Fibroblast of skin of scalp (primary cell): Measurements from ENCODE around the gene SMIM14.
"Not testable (repeated sequence)": the region's sequence is repeated elsewhere in the genome, so short reads cannot be mapped to it uniquely, and the experiment has no call there.

Source experiments
- DNase-seq: peaks from one replicate; pipeline ENCODE4 v3.0.0-alpha.2; 2013

The SMIM14 gene

GRCh38 chr4:39642885-39643552 lies 4.4 kb upstream of the SMIM14 start:
- no peak for DNase-seq

GRCh38 chr4:39641451-39641850 lies 2.8 kb upstream of the SMIM14 start:
- DNase-seq = no peak

GRCh38 chr4:39637586-39638353 lies 895 bp downstream of the SMIM14 start:
- peak; percentile 67 for DNase-seq

- no peak for DNase-seq
These were observed 1.5 kb downstream of the SMIM14 start for GRCh38 chr4:39637221-39637585.

GRCh38 chr4:39636531-39637184 lies 2.0 kb downstream of the SMIM14 start:
- DNase-seq = peak; percentile 51

- DNase-seq = no peak
These were observed 3.6 kb downstream of the SMIM14 start for GRCh38 chr4:39635023-39635422.

- DNase-seq = no peak
These were observed 7.0 kb downstream of the SMIM14 start for GRCh38 chr4:39631700-39632079.

- DNase-seq = no peak
These were observed 11.3 kb downstream of the SMIM14 start for GRCh38 chr4:39627413-39627812.

- no peak for DNase-seq
These were observed 11.8 kb downstream of the SMIM14 start for GRCh38 chr4:39626913-39627312.

GRCh38 chr4:39626261-39626660 lies 12.4 kb downstream of the SMIM14 start:
- no peak for DNase-seq

- peak; percentile 92 for DNase-seq
These were observed 17.1 kb downstream of the SMIM14 start for GRCh38 chr4:39621582-39621981.

GRCh38 chr4:39620551-39621313 lies 17.9 kb downstream of the SMIM14 start:
- DNase-seq = peak; percentile 23

- DNase-seq = no peak
These were observed 21.1 kb downstream of the SMIM14 start for GRCh38 chr4:39617534-39617933.

GRCh38 chr4:39616651-39617050 lies 22.0 kb downstream of the SMIM14 start:
- peak; percentile 68 for DNase-seq

- DNase-seq = not testable (repeated sequence)
These were observed 22.6 kb downstream of the SMIM14 start for GRCh38 chr4:39616112-39616511.

- peak; percentile 71 for DNase-seq
These were observed 24.0 kb downstream of the SMIM14 start for GRCh38 chr4:39614487-39615162.

GRCh38 chr4:39613093-39613656 lies 25.5 kb downstream of the SMIM14 start:
- peak; percentile 60 for DNase-seq

GRCh38 chr4:39609454-39609931 lies 29.2 kb downstream of the SMIM14 start:
- no peak for DNase-seq

GRCh38 chr4:39608451-39608850 lies 30.2 kb downstream of the SMIM14 start:
- no peak for DNase-seq

- DNase-seq = no peak
These were observed 31.9 kb downstream of the SMIM14 start for GRCh38 chr4:39606747-39607146.

GRCh38 chr4:39597695-39598381 lies 40.8 kb downstream of the SMIM14 start:
- DNase-seq = no peak
